Activated CD4-positive, alpha-beta T cell treated with anti-CD3 and anti-CD28 coated beads for 1 hour (primary cell): Measurements from ENCODE around the gene BARX1.
"Not testable (repeated sequence)": the region's sequence is repeated elsewhere in the genome, so short reads cannot be mapped to it uniquely, and the experiment has no call there.

Experiments
- DNase-seq: peaks from one replicate; pipeline ENCODE4 v3.0.0-alpha.2; 2020

BARX1 gene, protein sequence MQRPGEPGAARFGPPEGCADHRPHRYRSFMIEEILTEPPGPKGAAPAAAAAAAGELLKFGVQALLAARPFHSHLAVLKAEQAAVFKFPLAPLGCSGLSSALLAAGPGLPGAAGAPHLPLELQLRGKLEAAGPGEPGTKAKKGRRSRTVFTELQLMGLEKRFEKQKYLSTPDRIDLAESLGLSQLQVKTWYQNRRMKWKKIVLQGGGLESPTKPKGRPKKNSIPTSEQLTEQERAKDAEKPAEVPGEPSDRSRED

DNA sequence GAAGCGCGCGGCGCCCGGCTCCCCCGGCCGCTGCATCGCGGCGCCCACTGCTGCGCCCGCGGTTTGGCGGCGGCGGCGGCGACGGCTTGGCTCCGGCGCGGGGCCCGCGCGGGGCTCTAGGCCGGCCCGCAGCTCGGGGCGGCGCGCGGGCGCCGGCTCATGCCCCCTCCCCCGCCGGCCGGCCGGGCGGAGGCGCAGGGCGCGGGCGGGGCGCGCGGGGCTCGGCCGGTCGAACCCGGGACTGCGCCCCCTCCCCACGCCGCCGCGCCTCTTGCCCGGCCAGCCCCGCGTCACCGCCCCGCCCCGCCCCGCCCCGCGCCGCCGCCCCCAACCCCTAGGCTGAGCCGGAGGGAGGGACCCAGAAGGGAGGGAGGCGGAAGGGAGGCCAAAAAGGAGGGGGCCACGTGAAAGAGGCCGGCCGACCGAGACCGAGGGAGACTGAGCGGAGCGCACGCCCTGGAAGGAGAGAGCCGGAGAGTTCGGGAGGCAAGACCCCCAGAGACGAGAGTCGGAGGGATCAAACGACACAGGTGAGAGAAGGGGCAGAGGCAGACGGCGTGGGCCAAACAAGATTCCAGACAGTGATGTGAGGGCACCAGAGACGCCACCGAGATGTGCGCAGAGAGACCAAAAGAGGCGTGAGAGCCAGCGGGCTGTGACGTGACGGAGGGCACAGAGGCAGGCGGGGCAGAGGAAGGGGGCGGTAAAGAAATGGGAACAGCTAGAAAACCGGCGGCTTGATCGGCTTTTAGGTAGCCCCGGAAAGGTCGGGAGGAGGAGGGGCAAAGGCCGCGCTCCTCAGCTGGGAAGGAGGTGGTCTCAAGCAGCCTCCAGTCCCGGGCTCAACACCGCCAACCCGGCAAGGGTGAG is at the start of gene BARX1:
Gene BARX1 (minus strand): TSS at position 245 of the 870 bp plus-strand sequence. CDS start 209 bp downstream, at position 36.
- DNase-seq, result no peak

DNA sequence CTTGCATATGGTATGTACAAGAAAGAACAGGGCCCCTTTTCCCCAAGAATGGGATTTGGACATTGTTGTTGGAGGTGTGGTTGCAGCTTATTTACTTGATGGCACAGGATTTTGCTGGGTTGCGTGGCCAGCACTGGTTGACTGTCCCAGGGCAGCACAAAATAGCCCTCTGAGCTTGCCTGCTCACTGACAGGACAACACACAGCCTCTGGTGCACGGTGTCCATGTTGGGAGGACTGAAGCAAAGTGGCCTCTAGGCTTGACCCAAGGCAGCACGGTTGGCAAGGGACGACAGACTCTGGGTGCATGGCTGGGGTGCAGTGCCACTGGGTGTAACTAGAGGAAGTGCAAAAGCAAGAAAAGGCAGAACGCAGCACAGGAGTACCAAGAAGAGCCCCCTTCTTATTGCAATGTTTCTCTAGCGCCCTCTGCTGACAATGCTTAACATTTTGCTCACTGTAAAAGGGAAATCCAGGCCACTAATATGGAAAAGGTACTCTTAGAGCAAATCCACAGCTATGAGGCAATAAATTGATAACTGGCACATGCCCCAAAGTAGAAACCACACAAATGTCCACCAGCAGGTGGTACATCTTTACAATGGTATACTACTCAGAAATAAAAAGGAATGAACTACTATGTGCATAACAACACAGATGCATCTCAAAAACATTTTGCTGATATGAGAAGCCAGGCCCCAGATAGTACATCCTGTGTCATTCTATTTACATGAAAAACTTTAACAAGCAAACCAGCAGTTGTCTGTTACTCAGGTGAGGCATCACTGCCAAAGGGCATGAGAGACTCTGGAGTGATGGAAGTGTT is 47.4 kb upstream of the BARX1 start:
- DNase-seq, result no peak

- no peak for DNase-seq
Observed at GRCh38 chr9:93996863-93997262, 41.7 kb upstream of the BARX1 start.

DNA sequence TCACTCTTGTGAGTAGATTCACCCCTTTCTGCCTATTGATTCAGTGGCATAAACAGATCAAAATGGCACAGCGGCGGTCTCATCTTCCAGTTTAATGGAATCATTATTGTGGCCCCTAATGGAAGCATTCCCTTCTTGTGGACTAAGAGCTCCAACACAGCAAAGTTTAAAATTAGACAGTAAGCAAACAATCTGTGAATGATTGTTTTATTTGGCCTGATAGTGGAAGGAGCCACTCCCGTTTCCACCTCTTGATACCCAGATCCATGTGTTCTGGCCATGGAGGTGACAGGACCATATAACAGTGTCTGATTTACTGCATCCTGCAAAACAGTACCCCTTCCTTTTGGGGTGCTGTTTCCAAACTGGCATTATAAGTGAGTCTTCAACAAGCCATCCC is 41.2 kb upstream of the BARX1 start:
- DNase-seq, result no peak

GRCh38 chr9:93994545-93994944 is 39.4 kb upstream of the BARX1 start:
- no peak for DNase-seq

DNA sequence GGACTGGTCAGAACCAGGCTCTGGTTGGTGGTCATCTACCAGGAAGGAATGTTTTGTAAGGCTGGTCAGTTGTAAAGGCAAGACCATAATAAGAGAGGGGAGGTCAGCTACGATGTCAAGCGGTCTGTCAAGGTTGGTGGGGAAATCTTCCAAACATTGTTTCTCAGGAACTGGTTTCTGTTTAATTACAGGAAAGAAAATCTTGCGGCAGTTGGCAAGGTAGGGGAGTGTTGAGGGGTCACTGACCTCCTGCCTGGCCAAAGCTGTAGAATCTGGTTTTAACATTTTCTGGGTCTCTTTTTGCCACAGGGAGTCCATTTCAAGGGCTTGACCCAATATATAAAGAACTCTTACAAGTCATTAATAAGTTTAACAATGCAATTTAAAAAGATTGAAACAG is 39.0 kb upstream of the BARX1 start:
- DNase-seq, result no peak

GRCh38 chr9:93992830-93993229 is 37.7 kb upstream of the BARX1 start:
- DNase-seq, result no peak

GRCh38 chr9:93990448-93990847 is 35.3 kb upstream of the BARX1 start:
- no peak for DNase-seq

DNA sequence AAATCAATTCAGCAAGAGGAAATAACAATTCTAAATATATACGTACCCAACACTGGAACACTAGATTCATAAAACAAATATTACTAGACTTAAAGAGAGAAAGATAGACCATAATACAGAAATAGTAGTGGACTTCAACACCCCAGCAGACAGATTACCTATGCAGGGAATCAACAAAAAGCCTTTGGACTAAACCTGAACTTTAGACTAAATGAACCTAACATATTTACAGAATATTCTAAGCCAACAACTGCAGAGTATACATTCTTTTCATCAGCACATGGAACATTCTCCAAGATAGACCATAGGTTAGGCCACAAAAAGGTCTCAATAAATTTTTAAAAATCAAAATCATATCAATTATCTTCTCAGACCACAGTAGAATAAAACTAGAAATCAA is 32.9 kb upstream of the BARX1 start:
- DNase-seq, result no peak

- DNase-seq, result no peak
Observed at GRCh38 chr9:93984860-93985259, 29.7 kb upstream of the BARX1 start.

DNA sequence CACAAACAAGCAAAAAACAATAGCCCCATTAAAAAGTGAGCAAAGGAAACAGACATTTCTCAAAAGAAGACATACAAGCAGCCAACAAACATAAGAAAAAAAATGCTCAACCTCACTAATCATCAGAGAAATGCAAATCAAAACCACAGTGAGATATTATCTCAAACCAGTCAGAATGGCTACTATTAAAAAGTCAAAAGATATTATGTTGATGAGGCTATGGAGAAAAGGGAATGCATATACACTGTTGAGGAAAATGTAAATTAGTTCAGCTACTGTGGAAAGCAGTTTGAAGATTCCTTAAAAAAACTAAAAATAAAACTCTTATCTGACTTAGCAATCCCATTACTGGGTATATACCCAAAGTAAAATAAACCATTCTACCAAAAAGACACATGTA is 28.7 kb upstream of the BARX1 start:
- no peak for DNase-seq

GRCh38 chr9:93979721-93980120 is 24.6 kb upstream of the BARX1 start:
- no peak for DNase-seq

GRCh38 chr9:93978551-93978950 is 23.4 kb upstream of the BARX1 start:
- DNase-seq, result no peak

GRCh38 chr9:93976973-93977372 is 21.8 kb upstream of the BARX1 start:
- no peak for DNase-seq

DNA sequence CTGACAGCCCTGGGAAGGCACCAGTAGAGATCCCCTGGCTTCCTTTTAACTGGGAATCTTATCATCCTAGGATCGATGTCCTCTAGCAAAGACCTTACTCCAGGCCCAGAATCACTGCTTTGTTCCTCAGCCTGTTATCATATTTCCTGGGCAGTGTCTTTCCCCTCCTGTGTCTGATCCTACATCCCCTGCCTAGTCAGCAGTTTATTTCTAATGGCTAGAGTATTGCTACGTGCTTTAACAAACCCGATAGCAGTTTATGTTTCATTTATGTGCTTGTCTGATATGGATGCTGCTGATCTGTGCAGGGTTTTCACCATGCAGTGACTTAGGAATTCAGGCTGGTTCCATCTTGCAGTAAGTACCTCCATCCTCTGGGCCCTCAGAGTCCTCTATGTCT is 20.9 kb upstream of the BARX1 start:
- DNase-seq, result no peak

DNA sequence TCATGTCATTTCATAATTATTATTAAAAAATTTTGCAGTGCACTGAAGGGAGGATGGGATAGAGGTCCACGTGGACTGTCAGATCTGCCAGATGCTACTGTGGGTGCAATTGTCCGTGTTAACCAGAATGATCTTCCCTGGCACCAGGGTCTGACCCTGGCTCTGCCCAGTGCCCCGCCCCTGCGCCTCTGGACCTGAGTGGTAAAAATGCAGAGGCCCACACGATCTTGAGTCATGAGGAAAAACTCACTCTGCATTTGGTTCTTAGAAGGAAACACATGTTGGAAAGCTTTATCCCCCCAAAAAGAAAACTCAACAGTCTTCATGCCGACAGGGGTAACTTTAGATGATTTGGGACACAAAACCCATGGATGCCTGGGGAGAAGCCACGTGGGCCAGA is 20.1 kb upstream of the BARX1 start:
- no peak for DNase-seq

GRCh38 chr9:93974151-93974550 is 19.0 kb upstream of the BARX1 start:
- no peak for DNase-seq

DNA sequence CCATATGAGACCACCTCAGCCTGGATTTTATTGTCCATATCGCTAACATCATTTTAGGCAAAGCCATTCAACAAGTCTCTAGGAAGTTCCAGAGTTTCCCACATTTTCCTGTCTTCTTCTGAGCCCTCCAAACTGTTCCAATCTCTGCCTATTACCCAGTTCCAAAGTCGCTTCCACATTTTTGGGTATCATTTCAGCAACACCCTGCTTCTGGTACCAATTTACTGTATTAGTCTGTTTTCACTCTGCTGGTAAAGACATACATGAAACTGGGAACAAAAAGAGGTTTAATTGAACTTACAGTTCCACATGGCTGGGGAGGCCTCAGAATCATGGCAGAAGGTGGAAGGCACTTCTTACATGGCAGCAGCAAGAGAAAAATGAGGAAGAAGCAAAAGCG is 17.5 kb upstream of the BARX1 start:
- not testable (repeated sequence) for DNase-seq

DNA sequence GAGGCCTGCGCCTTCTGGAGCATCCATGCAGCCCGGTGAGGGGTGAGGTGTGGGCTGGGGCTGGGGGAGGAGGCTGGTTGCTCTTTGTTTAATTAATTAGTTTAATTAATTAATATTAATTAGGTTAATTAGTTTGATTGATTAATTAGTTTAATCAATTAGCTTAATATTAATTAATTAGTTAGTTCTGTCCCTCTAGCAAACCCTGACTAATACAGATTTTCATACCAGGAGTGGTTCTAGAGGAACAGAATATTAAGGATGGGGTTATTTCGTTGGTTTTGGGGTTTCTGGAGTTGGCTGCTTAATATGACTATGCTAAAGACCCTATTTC is 14.1 kb upstream of the BARX1 start:
- no peak for DNase-seq

- DNase-seq, result no peak
Observed at GRCh38 chr9:93968451-93969327, 13.5 kb upstream of the BARX1 start.

DNA sequence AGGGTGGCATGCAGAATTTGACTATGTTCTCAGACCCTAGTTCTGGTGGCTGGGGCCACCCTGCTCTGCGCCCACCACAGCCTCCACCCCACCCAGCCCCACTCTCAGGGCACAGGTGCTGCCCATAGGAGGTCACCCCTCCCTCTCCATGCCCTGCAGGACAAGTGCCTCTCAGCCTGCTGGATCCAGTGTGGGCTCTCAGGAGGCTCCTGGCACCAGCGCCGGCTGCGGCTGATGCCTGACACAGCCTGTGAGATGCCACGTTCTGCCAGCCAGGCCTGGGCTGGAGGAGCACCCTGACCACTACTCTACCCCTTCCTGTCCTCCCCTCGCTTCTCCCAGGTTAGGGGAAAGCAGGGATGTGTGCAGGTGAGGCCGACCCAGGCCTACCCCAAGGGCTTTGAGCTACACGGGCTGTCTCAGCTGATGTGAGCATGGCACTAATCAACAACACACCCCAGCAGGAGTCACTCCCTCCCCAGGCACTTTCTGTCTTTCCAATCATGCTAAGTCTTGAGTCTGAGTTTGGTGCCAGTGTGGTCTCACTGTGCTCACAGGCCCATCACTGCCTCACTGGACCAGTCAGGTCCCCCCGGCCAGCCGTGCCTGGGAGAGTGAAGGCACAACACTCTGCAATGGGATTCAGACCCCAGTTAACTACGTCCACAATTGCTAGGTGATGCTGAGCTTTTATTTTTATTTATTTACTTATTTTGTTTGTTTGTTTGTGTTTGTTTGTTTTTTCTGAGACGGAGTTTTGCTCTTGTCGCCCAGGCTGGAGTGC is 12.1 kb upstream of the BARX1 start:
- no peak for DNase-seq
